K562 (cell line): ENCODE data around the gene PREX1. TPM values are rescaled to one million over a fixed set of nuclear protein-coding genes. Genes with fewer than 3 reads are reported as not detected.

Experiments
- ATAC-seq: fragments of 200-7000 bp; cut with Tn5 transposase; 3 replicates; pipeline ENCODE4 v1.9.1; 2020; ENCODE audit warnings: moderate library complexity
- BruUV-seq: library from RNA; stranded (reverse); fragments of 400-500 nt; replicated peaks from 2 replicates; lab custom pipeline; 2021; lab: Mats Ljungman, UMichigan
- CTCF ChIA-PET: fragments of 300-600 bp; formaldehyde crosslinking; extraction: SDS; loops from one replicate; lab custom pipeline; 2021; ENCODE audit warnings: low intra/inter-chr PET ratio; lab: Yijun Ruan, JAX
- POLR2A ChIA-PET: fragments of 300-600, 350-650 bp; sonication (Branson Sonifier 250); formaldehyde crosslinking; extraction: SDS; loops from one replicate; lab custom pipeline; 2021; ENCODE audit warnings: antibody characterized with exemption, inconsistent platforms; lab: Yijun Ruan, JAX
- DNase-seq, 4 experiments: peaks; one replicate each; pipeline versions ENCODE4 v3.0.0 to v3.0.0-alpha.2; 2011 to 2018; ENCODE audit warnings: low spot score in 3 of 4, mixed read lengths in 3 of 4; ENCODE audit errors: extremely low read depth in 1 of 4
- FAIRE-seq: peaks from 2 replicates; lab custom pipeline; 2011; peaks lifted over from hg19 to GRCh38; lab: Jason Lieb, UNC
- H2AFZ ChIP-seq: 2 replicates; pipeline ENCODE4 v1.6.0; 2011; ENCODE audit warnings: low read depth, low read length, control low read depth, inconsistent platforms
- H3K27ac ChIP-seq: fragments of 200-600 bp; 3 replicates; pipeline ENCODE4 v1.8.0; 2011; ENCODE audit warnings: low read depth, mild to moderate bottlenecking, control low read depth, inconsistent platforms, low read length, moderate library complexity, mixed read lengths; ENCODE audit errors: extremely low read depth
- H3K27me3 ChIP-seq, 2 experiments: fragments of 300-600 bp in 1 of 2; 2 replicates in 1 of 2; 3 replicates in 1 of 2; pipeline versions ENCODE4 v1.6.0 to v1.8.0; 2011; ENCODE audit warnings: inconsistent platforms in 2 of 2, low read length in 2 of 2, mild to moderate bottlenecking in 1 of 2, mixed read lengths in 1 of 2, moderate library complexity in 1 of 2; ENCODE audit not compliant: control insufficient read depth in 2 of 2, insufficient read depth in 2 of 2
- H3K36me3 ChIP-seq: fragments of 300-600 bp; 3 replicates; pipeline ENCODE4 v1.8.0; 2011; ENCODE audit warnings: mild to moderate bottlenecking, low read length, inconsistent platforms; ENCODE audit not compliant: control insufficient read depth, insufficient read depth
- H3K4me1 ChIP-seq, 2 experiments: fragments of 200-600 bp in 1 of 2; replicated peaks in 1 of 2; 2 replicates in 1 of 2; 3 replicates in 1 of 2; pipeline versions ENCODE4 v1.5.1 to v1.8.0; 2011; ENCODE audit warnings: inconsistent platforms in 2 of 2, low read length in 2 of 2, mild to moderate bottlenecking in 1 of 2, mixed read lengths in 1 of 2, moderate library complexity in 1 of 2; ENCODE audit not compliant: control insufficient read depth in 2 of 2, insufficient read depth in 2 of 2
- H3K4me2 ChIP-seq: 2 replicates; pipeline ENCODE4 v1.6.1; 2011; ENCODE audit warnings: low read length, control low read depth, inconsistent platforms, mixed read lengths; ENCODE audit not compliant: insufficient read depth
- H3K4me3 ChIP-seq: fragments of 200-600 bp; sonication (generic), shearing (Covaris generic); 2 replicates; pipeline ENCODE4 v1.5.1; 2016; ENCODE audit warnings: control low read depth, inconsistent platforms
- H3K79me2 ChIP-seq: fragments of 200-600 bp; 3 replicates; pipeline ENCODE4 v1.8.0; 2011; ENCODE audit warnings: low read length, inconsistent platforms; ENCODE audit not compliant: control insufficient read depth, insufficient read depth
- H3K9ac ChIP-seq, 2 experiments: 2 replicates each; pipeline versions ENCODE4 v1.6.0 to v1.6.1; 2011; ENCODE audit warnings: low read depth in 2 of 2, low read length in 2 of 2, control low read depth in 1 of 2, inconsistent platforms in 1 of 2, mild to moderate bottlenecking in 1 of 2, mixed read lengths in 1 of 2; ENCODE audit not compliant: insufficient read depth in 1 of 2
- H3K9me1 ChIP-seq: one replicate; pipeline ENCODE4 v1.6.0; 2011; ENCODE audit warnings: inconsistent platforms, mild to moderate bottlenecking, low read length, moderate library complexity; ENCODE audit not compliant: control insufficient read depth, insufficient read depth
- H3K9me3 ChIP-seq: replicated peaks from 2 replicates; pipeline ENCODE4 v1.5.1; 2011; ENCODE audit warnings: low read depth, low read length, inconsistent platforms; ENCODE audit not compliant: control insufficient read depth, insufficient read depth
- H4K20me1 ChIP-seq: replicated peaks from 2 replicates; pipeline ENCODE4 v1.6.1; 2011; ENCODE audit warnings: low read length, inconsistent platforms, mixed read lengths; ENCODE audit not compliant: control insufficient read depth, insufficient read depth
- ASH1L ChIP-seq: fragments of 450-650 bp; IDR thresholded peaks from 2 replicates; pipeline ENCODE4 v1.6.1; 2018; ENCODE audit warnings: borderline replicate concordance, mild to moderate bottlenecking, low read depth; ENCODE audit not compliant: partially characterized antibody
- FOXK2 ChIP-seq, 2 experiments: fragments of 450-650 bp; IDR thresholded peaks in 1 of 2; conservative IDR thresholded peaks in 1 of 2; 2 replicates each; pipeline ENCODE4 v1.6.1; 2016; ENCODE audit warnings: low read depth in 2 of 2, mild to moderate bottlenecking in 1 of 2
- HCFC1 ChIP-seq: IDR thresholded peaks from 2 replicates; pipeline ENCODE4 v1.6.1; 2012; ENCODE audit warnings: low read depth, low read length, improper control_type of control experiment
- HDAC1 ChIP-seq, 2 experiments: fragments of 450-650 bp; IDR thresholded peaks; 2 replicates each; pipeline ENCODE4 v1.6.1; 2016 to 2017; ENCODE audit warnings: inconsistent platforms in 1 of 2, mild to moderate bottlenecking in 1 of 2, moderate library complexity in 1 of 2
- HDAC6 ChIP-seq: IDR thresholded peaks from 2 replicates; pipeline ENCODE4 v1.6.1; 2012; ENCODE audit warnings: low read depth, mild to moderate bottlenecking, control low read depth, inconsistent platforms, low read length, moderate library complexity
- MEF2D ChIP-seq: conservative IDR thresholded peaks from 2 replicates; pipeline ENCODE4 v1.6.1; 2016; ENCODE audit warnings: low read depth, missing genetic modification characterization, missing compliant biosample characterization
- NFIC ChIP-seq: fragments of 450-650 bp; IDR thresholded peaks from 2 replicates; pipeline ENCODE4 v1.6.1; 2017; ENCODE audit warnings: mild to moderate bottlenecking, inconsistent platforms
- NR2F6 ChIP-seq: fragments of 450-650 bp; formaldehyde crosslinking; IDR thresholded peaks from 2 replicates; pipeline ENCODE4 v1.4.0; 2020; ENCODE audit warnings: mild to moderate bottlenecking
- PCBP1 ChIP-seq: fragments of 200-400 bp; formaldehyde crosslinking; IDR thresholded peaks from 2 replicates; pipeline ENCODE4 v1.6.1; 2018; ENCODE audit warnings: mild to moderate bottlenecking, low read depth, low read length; ENCODE audit not compliant: poor library complexity, severe bottlenecking
- PTTG1 ChIP-seq: fragments of 450-650 bp; IDR thresholded peaks from 2 replicates; pipeline ENCODE4 v1.6.1; 2016; ENCODE audit warnings: low read depth, mild to moderate bottlenecking, missing genetic modification characterization, missing compliant biosample characterization
- TFAP4 ChIP-seq: sonication (generic); formaldehyde crosslinking; IDR thresholded peaks from 2 replicates; pipeline ENCODE4 v1.8.0; 2022; ENCODE audit warnings: missing genetic modification reagents, mild to moderate bottlenecking, moderate library complexity, borderline replicate concordance
- ZC3H11A ChIP-seq: IDR thresholded peaks from 2 replicates; pipeline ENCODE4 v1.6.1; 2012; ENCODE audit warnings: low read depth, low read length, improper control_type of control experiment
- ZNF311 ChIP-seq: fragments of 250-450 bp; sonication (Bioruptor Pico); IDR thresholded peaks from 2 replicates; pipeline ENCODE4 v1.4.0; 2020; ENCODE audit warnings: mild to moderate bottlenecking, moderate library complexity
- ZNF316 ChIP-seq: fragments of 450-650 bp; IDR thresholded peaks from 2 replicates; pipeline ENCODE4 v1.6.1; 2016
- ZNF507 ChIP-seq: conservative IDR thresholded peaks from 2 replicates; pipeline ENCODE4 v1.6.1; 2017; ENCODE audit warnings: missing genetic modification characterization, missing compliant biosample characterization
- ZNF584 ChIP-seq: fragments of 200-800 bp; sonication (Bioruptor generic); IDR thresholded peaks from 2 replicates; pipeline ENCODE4 v1.6.1; 2016; ENCODE audit warnings: low read depth, mild to moderate bottlenecking, missing genetic modification characterization, missing compliant biosample characterization
- WGBS: fragments of 100-300 bp; shearing (Covaris generic); methylation state at CpG from one replicate; pipeline ENCODE4 v1.1.6; 2016; ENCODE audit warnings: low coverage, mixed read lengths; ENCODE audit not compliant: insufficient coverage; ENCODE audit errors: missing lambda C conversion rate; 5-methylcytosine and 5-hydroxymethylcytosine counted together
- in situ Hi-C: fragments of 300-500 bp; cut with MboI; formaldehyde crosslinking; loops from 4 replicates; pipeline ENCODE4 v1.15.0; 2018; ENCODE audit warnings: inconsistent platforms, mixed read lengths
- intact Hi-C: fragments of 100-400 bp; cut with micrococcal nuclease; formaldehyde crosslinking; loops from 2 replicates; pipeline ENCODE4 v1.14.2; 2022
- polyA plus RNA-seq, 8 experiments: library from polyadenylated mRNA; depleted of rRNA in 4 of 8; stranded (reverse) in 5 of 8; unstranded in 3 of 8; fragments of >200 nt; fragmentation: Nextera tagmentation in 2 of 8; fragmentation: Illumina TruSeq in 1 of 8; extraction: Ambion mirVana in 2 of 8; extraction: Trizol in 1 of 8; gene quantifications; 2 replicates each; pipeline versions ENCODE4 v1.2.1 to v1.2.3, GENCODE V29; 2011 to 2014; ENCODE audit warnings: inconsistent platforms in 1 of 8, missing spikeins in 1 of 8
- total RNA-seq, 7 experiments: library from RNA; depleted of rRNA in 6 of 7; stranded (reverse); fragments of >200 nt in 6 of 7; fragmentation: Illumina TruSeq in 2 of 7; extraction: Trizol in 2 of 7; gene quantifications; 2 replicates each; pipeline versions ENCODE4 v1.2.1 to v1.2.3, GENCODE V29; 2011 to 2021; ENCODE audit warnings: low replicate concordance in 1 of 7
- TF ChIP-seq, protein P1 (sequence below): sonication (generic); formaldehyde crosslinking; IDR thresholded peaks from 2 replicates; pipeline ENCODE4 v1.8.1; 2022; ENCODE audit warnings: missing genetic modification reagents
- TF ChIP-seq, protein P2 (sequence below): IDR thresholded peaks from 3 replicates; pipeline ENCODE4 v1.6.1; 2011; ENCODE audit warnings: borderline replicate concordance, mild to moderate bottlenecking, moderate library complexity; ENCODE audit not compliant: insufficient read length; ENCODE audit errors: extremely low read depth

PREX1 gene
- total and polyA plus RNA-seq, 9 of the 15 experiments (the other 6 are each of a cell fraction or from before 2014, with no cell fraction given), result 0.37 to 10.4 (median 4.8) TPM

GRCh38 chr20:48758206-48758820 is 69.5 kb downstream of the PREX1 start:
- FAIRE-seq (no peak), DNase-seq (no peak), ATAC-seq (no peak)
- in situ Hi-C loops, result no loop called here
- Histone ChIP-seq H3K36me3 (no peaks in the 10 kb centered on the region), H3K4me3 (no peak overlapping the region), H3K9ac (no peak overlapping the region), H4K20me1 (no peaks in the 10 kb centered on the region), H3K9me3 (no peaks in the 10 kb centered on the region), H3K27ac (no peak overlapping the region), H3K4me2 (no peak overlapping the region), H3K9me1 (no peaks in the 10 kb centered on the region), H2AFZ (no peak overlapping the region), H3K27me3 (no peaks in the 10 kb centered on the region; a peak in 1 of 5 replicates), H3K79me2 (no peaks in the 10 kb centered on the region), H3K4me1 (no peaks in the 10 kb centered on the region)
- ChIA-PET CTCF (no interaction called here), POLR2A (no interaction called here)
- intact Hi-C loops, result no loop called here
- no TSS peak for BruUV-seq
- WGBS, result 32% methylated on average over 16 of the region's 16 CpGs
- no peak for TF ChIP-seq ZNF311 (CRISPR knock-in tag)
- no peak for TF ChIP-seq HDAC6
- no peak for TF ChIP-seq HCFC1
- TF ChIP-seq TFAP4, result no peak
- TF ChIP-seq HDAC1 (IDR thresholded peaks at IDR 0.05), result no peak
- TF ChIP-seq NR2F6 (CRISPR knock-in tag), result no peak
- TF ChIP-seq MEF2D (tag), result no peak
- TF ChIP-seq, protein P1, sequence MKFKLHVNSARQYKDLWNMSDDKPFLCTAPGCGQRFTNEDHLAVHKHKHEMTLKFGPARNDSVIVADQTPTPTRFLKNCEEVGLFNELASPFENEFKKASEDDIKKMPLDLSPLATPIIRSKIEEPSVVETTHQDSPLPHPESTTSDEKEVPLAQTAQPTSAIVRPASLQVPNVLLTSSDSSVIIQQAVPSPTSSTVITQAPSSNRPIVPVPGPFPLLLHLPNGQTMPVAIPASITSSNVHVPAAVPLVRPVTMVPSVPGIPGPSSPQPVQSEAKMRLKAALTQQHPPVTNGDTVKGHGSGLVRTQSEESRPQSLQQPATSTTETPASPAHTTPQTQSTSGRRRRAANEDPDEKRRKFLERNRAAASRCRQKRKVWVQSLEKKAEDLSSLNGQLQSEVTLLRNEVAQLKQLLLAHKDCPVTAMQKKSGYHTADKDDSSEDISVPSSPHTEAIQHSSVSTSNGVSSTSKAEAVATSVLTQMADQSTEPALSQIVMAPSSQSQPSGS (CRISPR knock-in tag), result no peak
- no peak for TF ChIP-seq PCBP1
- TF ChIP-seq ZC3H11A, result no peak
- TF ChIP-seq, protein P2, sequence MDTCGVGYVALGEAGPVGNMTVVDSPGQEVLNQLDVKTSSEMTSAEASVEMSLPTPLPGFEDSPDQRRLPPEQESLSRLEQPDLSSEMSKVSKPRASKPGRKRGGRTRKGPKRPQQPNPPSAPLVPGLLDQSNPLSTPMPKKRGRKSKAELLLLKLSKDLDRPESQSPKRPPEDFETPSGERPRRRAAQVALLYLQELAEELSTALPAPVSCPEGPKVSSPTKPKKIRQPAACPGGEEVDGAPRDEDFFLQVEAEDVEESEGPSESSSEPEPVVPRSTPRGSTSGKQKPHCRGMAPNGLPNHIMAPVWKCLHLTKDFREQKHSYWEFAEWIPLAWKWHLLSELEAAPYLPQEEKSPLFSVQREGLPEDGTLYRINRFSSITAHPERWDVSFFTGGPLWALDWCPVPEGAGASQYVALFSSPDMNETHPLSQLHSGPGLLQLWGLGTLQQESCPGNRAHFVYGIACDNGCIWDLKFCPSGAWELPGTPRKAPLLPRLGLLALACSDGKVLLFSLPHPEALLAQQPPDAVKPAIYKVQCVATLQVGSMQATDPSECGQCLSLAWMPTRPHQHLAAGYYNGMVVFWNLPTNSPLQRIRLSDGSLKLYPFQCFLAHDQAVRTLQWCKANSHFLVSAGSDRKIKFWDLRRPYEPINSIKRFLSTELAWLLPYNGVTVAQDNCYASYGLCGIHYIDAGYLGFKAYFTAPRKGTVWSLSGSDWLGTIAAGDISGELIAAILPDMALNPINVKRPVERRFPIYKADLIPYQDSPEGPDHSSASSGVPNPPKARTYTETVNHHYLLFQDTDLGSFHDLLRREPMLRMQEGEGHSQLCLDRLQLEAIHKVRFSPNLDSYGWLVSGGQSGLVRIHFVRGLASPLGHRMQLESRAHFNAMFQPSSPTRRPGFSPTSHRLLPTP, result no peak
- TF ChIP-seq PTTG1 (tag), result no peak
- no peak for TF ChIP-seq ASH1L
- TF ChIP-seq ZNF584 (CRISPR knock-in tag), result no peak
- TF ChIP-seq NFIC, result no peak
- TF ChIP-seq ZNF507, result no peak
- no peak for TF ChIP-seq ZNF316
- TF ChIP-seq FOXK2 (conservative IDR thresholded peaks at IDR 0.05 in 1 of 2, IDR thresholded peaks at IDR 0.05 in 1 of 2; ENCODE audit: low read depth in 2 of 2), result no peak
